ENCODE results near the gene SLC12A5. TPM values are rescaled to one million over a fixed set of nuclear protein-coding genes. Genes with fewer than 3 reads are reported as not detected.

SLC12A5 gene
- total RNA-seq, 1 donor from 2014 or later, result 5.1 TPM

- Mint-ChIP-seq H3K4me3 (no peak overlapping the region), H3K9me3 (no peaks in the 10 kb centered on the region), H3K27me3 (peaks cover 84% of the 10 kb centered on the region), H3K27ac (no peak overlapping the region), H3K4me1 (ENCODE audit: unreplicated experiment) (peaks cover 6% of the 10 kb centered on the region), H3K36me3 (no peaks in the 10 kb centered on the region)
- DNase-seq (ENCODE audit: extremely low spot score, unreplicated experiment), result no peak
- no peak for TF ChIP-seq CTCF (conservative IDR thresholded peaks at IDR 0.05)
Observed at GRCh38 chr20:46025376-46025783, 3.6 kb upstream of the SLC12A5 start.

- no peak for DNase-seq (ENCODE audit: extremely low spot score, unreplicated experiment)
- Mint-ChIP-seq H3K4me1 (ENCODE audit: unreplicated experiment) (peaks cover 6% of the 10 kb centered on the region), H3K27ac (no peak overlapping the region), H3K4me3 (no peak overlapping the region), H3K36me3 (no peaks in the 10 kb centered on the region), H3K9me3 (no peaks in the 10 kb centered on the region), H3K27me3 (peaks cover 87% of the 10 kb centered on the region)
- no peak for TF ChIP-seq CTCF (conservative IDR thresholded peaks at IDR 0.05)
Observed at GRCh38 chr20:46027245-46027853, 1.7 kb upstream of the SLC12A5 start.

DNA sequence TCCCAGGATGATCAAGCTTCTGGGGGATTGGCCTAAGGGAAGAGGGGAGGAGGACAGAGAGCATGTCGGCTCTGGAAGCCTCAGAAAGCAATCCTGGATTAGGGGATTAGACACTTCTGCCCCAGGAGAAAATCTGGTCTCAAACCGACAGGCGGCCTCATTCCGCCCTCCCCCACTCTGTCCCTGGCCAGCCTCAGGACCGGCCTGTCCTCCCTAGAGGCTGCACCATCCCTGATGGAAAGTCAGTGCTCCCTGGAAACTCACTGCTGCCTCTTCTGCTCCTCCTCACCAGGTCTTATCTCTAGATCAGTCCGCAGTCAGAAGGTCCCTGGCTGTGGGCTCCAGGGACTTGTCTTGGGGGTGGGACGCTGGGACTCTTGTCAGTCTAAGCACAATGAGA is 905 bp upstream of the SLC12A5 start:
- H3K27me3 Mint-ChIP-seq, result peaks cover 90% of the 10 kb centered on the region
- no peak for TF ChIP-seq CTCF (conservative IDR thresholded peaks at IDR 0.05)
- H3K27ac Mint-ChIP-seq, result no peak overlapping the region
- H3K9me3 Mint-ChIP-seq, result no peaks in the 10 kb centered on the region
- H3K4me1 Mint-ChIP-seq (ENCODE audit: unreplicated experiment), result peaks cover 5% of the 10 kb centered on the region
- no peak overlapping the region for H3K4me3 Mint-ChIP-seq
- DNase-seq (ENCODE audit: extremely low spot score, unreplicated experiment), result no peak
- H3K36me3 Mint-ChIP-seq, result no peaks in the 10 kb centered on the region

- no peak overlapping the region for H3K27ac Mint-ChIP-seq
- no peak for DNase-seq (ENCODE audit: extremely low spot score, unreplicated experiment)
- no peaks in the 10 kb centered on the region for H3K9me3 Mint-ChIP-seq
- no peak for TF ChIP-seq CTCF (conservative IDR thresholded peaks at IDR 0.05)
- H3K36me3 Mint-ChIP-seq, result no peaks in the 10 kb centered on the region
- H3K27me3 Mint-ChIP-seq, result peaks cover 90% of the 10 kb centered on the region
- no peaks in the 10 kb centered on the region for H3K4me1 Mint-ChIP-seq (ENCODE audit: unreplicated experiment)
- no peak overlapping the region for H3K4me3 Mint-ChIP-seq
Observed at GRCh38 chr20:46030284-46031013, 1.4 kb downstream of the SLC12A5 start.

- Mint-ChIP-seq H3K4me1 (ENCODE audit: unreplicated experiment) (no peaks in the 10 kb centered on the region), H3K36me3 (no peaks in the 10 kb centered on the region), H3K9me3 (no peaks in the 10 kb centered on the region), H3K4me3 (no peak overlapping the region), H3K27ac (no peak overlapping the region), H3K27me3 (peaks cover 92% of the 10 kb centered on the region)
- no peak for DNase-seq (ENCODE audit: extremely low spot score, unreplicated experiment)
- TF ChIP-seq CTCF (conservative IDR thresholded peaks at IDR 0.05), result no peak
Observed at GRCh38 chr20:46031014-46031569, 2.1 kb downstream of the SLC12A5 start.
